Right ventricle myocardium inferior (tissue), 1 donor: ENCODE results near the gene C9orf50. TPM values are rescaled to one million over a fixed set of nuclear protein-coding genes. Genes with fewer than 3 reads are reported as not detected.
A peak's percentile ranks its signal among the peaks of the same experiment; 100 is the strongest.

ENCODE experiments used
- ATAC-seq: fragments of 200-7000 bp; cut with Tn5 transposase; one replicate; pipeline ENCODE4 v1.9.1; 2020; ENCODE audit warnings: mild to moderate bottlenecking, moderate library complexity
- DNase-seq: peaks from one replicate; pipeline ENCODE4 v3.0.0; 2021; ENCODE audit errors: missing footprints
- intact Hi-C: fragments of 100-400 bp; cut with DNase I; formaldehyde crosslinking; loops from one replicate; pipeline ENCODE4 v1.11.0; 2022
- total RNA-seq: library from RNA; stranded (reverse); fragmentation: NEBNext Ultra II Directional; extraction: Animal tissue kit (Norgen Biotek cat#: 25700); gene quantifications from one replicate; pipeline ENCODE4 v1.2.1, GENCODE V29; 2021
- donor health status: DM: no; HTN: yes; CAD: no; lungs with severe emphysema.

Gene C9orf50
- total RNA-seq, 1 donor from 2014 or later, result not detected

DNA sequence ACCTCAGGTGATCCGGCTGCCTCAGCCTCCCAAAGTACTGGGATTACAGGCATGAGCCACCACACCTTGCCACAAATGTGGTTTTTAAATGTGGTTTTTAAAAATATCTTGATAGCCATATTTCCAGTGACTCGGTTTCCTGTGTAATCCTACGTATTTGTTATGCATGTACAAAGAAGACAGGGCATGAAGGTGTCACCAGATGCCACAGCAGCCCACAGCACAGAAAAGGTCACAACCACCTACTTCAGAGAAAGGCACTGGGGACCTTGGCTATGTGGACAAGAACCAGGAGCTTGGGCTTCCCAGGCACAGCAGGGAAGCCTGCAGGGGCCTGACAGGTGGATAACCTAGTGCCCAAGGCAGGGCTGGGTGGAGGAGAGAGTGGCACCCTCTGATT lies 38.0 kb downstream of the C9orf50 start:
- intact Hi-C loops, result no loop called here
- ATAC-seq, result no peak
- DNase-seq, result peak; percentile 5

DNA sequence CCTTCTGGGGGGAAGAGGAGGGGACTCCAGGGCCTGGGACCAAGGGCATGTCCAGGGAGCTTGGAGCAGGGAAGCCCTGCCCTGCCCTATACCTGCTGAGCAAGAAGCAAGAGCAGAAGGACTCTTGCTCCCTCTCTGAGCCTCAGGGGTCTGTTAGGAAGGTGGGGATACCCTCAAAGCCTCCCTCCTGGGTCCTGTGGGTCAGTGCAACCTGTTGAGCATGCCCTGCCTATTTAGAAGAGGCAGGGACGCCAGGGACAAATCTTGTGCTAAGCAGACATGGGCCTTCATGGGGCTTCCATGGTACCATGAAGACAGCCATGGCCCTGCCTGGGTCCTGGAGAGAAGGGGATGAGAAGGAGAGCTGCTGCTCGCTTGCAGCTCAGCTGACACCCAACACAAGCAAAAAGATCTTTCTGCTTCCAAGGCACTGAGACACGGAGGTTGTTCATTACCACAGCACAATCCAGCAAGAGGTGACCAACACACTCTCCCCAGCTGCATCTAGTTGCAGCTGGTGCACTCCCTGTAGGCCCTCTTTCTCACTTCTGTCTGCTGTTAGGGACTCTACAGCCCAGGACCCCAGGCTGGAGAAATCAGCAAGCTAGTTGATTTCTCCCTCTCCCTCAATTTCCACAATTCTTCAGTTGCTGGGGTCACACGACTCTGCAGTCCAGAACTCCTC lies 39.3 kb downstream of the C9orf50 start:
- intact Hi-C loops, result no loop called here
- ATAC-seq, result no peak
- DNase-seq, result no peak

DNA sequence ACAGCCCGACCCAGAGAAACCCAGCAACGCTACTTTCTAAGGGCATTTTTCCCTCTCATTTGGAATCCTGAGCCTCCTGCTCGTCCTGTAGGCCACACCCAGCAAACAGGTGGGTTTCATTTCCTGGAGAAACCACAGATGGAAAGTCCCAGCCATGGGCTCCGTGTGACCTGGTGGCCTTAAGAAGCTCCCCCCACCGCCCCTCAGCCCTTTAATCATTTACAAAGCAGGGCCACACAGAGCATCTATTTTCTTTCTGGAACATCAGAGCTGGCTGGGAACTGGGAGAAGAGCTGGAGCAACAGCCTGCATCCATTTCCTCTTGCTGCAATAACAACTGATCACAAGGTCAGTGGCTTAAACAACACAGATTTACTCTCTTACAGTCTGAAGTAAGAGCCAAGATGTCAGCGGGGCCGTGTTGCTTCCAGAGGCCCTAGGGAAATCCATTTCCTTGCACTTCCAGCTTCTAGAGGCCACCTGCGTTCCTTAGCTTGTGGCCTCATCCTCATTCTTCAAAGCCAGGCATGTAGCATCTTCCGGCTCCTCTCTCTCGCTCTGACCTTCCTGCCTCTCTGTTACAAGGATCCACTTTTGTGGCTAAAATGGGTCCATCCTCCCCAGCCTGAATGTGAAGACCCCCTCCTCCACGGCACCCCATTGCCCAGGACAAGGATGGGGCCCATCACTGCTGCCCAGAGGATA lies 40.5 kb downstream of the C9orf50 start:
- no peak for ATAC-seq
- DNase-seq, result peak; percentile 11
- intact Hi-C loops, result no loop called here

DNA sequence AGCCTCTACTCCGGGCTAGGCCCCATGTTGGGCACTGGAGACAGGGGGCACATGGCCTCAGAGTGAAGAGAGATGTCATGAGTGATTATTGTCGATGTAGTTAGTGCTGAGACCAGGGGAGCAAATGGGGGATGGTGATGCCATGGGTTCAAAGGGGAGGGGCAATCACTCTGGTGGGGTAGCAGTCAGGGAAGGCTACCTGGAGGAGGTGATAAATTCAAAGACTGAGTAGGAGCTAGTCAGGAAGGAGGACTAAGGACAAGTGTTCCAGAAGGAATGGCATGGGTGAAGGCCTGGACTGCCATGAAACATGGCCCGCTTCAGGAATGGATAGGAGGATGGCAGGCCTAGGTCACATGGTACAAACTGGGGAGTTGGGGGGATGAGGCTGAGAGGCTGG lies 41.6 kb downstream of the C9orf50 start:
- DNase-seq (peak; percentile 16), ATAC-seq (no peak)

DNA sequence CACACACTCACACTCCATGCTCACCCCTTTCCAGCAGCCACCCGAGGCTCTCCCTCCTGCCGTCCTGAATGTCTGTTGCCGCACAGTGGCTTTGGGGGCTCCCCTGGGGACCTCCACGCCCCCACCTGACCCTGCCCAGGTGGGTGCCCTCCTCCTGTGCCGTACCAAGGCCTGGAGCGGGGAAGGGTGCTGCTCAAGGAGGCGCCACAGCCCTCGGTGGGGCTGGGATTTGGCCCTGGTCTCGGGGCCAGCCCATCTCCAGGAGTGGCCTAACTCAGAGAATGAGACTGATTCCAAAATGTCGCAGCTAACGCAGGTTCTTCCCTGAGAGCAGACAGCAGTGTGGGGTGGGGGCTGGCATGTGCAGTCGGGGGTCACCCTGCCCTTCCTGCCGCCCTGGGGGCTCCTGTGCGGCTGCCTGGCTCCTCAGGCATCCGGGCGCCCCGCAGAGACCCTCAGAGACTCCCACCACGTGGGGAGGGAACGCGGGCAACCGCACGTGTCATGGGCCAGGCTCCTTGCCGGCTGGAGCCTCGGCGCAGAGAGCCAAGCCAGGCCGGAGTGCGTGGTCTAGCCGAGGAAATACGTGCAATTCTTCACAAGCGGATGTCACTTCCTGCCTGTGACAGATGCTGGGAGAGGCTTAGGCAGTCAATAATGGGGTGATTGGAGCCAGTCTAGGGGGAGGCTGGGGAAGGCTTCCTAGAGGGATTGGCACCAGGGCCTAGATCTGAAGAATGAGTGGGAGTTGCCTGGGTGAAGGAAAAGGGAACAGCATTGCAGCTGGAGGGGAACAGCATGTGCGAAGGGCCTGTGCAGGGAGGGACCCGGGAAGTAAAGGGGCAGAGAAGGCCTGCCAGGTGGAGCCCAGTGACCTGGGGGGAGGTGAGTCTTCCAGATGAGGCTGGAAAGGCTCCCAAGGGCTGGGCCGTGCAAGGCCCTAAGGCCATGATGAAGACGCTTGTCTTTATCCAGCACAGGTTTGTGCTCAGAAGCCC lies 44.1 kb downstream of the C9orf50 start:
- DNase-seq, result peak; percentile 62
- intact Hi-C loops, result no loop called here
- ATAC-seq, result peak; percentile 40

More for the DNA sequence above, 41.6 kb downstream of the C9orf50 start:
- intact Hi-C loops, result no loop called here

DNA sequence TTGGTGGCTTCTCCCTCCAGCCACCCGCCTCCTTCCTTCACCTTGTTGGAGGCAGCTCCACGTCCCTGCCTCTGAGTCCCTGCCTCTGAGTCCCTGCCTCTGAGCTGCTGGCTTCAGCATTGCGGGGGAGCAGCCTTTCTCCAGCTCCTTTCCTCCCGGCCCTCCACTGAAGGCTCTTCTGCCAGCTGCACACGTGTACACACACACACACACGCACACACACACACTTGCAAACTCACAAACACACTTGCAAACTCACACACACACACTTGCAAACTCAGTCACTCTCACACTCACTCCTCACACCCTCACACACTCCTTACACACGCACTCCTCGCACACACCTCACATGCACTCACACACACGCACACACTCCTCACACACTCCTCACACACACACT lies 45.1 kb downstream of the C9orf50 start:
- peak; percentile 13 for DNase-seq
- no peak for ATAC-seq
- intact Hi-C loops, result no loop called here

DNA sequence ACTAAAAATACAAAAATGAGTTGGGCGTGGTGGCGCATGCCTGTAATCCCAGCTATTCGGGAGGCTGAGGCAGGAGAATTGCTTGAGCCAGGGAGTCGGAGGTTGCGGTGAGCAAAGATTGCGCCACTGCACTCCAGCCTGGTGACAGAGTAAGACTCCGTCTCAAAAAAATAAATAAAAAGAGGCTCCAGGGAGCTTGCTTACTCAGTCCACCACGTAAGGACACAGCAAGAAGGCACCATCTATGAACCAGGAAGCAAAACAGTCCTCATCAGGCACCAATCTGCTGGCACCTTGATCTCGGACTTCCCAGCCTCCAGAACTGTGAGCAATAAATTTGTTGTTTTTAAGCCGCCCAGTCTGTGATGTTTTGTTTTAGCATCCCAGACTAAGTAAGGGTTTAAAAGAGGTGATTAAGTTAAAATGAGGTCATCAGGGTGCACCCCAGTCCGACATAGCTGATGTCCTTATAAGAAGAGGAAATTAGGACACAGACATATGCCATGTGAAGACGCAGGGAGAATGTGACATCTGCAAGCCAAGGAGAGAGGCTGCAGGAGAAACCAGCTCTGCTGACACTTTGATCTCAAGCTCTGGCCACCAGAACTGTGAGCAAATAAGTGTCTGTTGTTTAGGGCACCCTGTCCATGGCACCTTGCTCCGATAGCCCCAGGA lies 45.9 kb downstream of the C9orf50 start:
- peak; percentile 3 for DNase-seq
- intact Hi-C loops, result no loop called here
- ATAC-seq, result no peak

DNA sequence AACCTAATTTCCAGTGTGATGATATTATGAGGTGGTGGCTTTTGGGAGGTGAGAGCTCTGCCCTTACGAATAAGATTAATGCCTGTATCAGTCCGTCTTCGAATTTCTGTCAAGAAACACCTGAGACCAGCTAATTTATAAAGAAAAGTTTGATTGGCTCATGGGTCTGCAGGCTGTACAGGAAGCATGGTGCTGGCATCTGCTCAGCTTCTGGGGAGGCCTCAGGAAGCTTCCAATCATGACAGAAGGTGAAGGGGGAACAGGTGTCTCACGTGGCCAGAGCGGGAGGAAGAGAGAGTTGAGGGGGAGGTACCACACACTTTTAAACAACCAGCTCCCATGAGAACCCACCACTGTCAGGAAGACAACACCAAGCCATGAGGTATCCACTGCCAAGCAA lies 46.9 kb downstream of the C9orf50 start:
- ATAC-seq, result no peak
- no peak for DNase-seq
- intact Hi-C loops, result no loop called here

DNA sequence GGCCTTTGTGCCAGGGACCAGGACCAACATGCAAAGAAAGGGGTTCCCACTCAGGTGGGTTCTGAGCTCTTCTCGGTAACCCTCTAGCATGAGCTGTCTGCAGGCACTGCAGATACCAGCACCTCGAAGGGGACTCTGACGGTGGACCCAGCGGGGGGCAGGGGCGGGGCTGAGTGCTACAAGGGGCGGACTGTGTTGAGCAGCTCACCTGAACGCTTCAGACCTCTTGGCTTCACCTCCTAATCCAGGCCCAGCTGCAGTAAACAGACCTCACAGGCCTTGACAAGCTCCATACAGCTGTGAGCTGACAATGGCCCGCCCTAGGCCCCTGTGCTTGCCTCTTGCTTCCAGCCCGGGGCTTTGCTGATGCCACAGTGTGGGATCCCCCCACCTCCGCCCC lies 48.4 kb downstream of the C9orf50 start:
- no peak for ATAC-seq
- DNase-seq, result no peak
- intact Hi-C loops, result no loop called here

DNA sequence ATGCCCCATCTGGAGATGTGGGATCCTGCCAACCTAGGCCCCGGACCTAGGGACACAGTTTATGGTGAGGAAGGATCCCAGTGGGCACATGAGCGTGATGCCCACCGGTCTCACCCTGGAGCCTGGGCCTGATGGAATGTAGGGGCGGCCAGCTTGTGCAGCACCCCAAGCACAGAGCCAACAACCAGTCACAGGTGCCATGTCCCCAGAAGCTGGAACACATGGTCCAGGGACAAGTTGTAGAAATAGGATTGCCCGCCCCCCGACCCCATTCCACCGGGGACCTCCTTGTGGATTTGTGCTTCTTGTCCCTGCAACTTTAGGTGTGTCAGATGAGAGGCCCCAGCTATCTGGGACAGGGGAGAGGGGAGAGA lies 48.9 kb downstream of the C9orf50 start:
- intact Hi-C loops, result no loop called here
- DNase-seq (no peak), ATAC-seq (no peak)

DNA sequence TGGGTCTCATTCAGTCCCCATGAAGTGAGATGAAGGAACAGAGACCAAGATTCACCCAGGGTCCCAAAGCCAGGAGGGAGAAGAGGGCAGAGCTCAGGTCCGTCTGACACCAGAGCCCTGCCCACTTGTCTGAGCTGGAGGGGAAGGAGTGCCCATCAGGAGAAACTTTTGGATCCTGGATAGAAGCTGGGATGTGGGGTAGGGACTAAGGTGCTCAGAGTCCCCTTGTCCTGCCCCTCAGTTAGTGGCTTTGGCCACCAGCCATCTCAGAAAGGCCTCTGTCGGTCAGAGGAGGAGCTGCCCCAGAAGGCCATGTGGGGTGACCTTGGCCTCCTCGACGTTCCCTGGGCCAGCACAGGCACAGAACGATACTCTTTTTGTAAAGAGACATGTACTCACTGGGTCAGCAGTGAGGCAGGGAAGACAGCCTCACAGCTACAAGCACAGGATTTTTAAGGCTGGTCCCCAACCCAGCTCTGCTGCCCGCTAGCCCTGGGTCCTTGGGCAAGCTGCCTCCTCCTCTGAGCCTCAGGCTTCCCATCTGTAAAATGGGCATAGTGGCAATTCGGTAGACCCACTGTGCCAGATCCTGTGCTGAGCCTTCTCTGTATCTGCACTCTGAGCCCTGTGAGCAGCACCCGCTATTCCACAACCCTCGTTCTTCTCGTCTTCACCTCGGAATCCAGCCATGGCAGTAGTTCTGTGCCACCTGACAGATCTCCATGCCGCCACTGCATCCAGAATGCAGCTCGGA lies 49.4 kb downstream of the C9orf50 start:
- DNase-seq (no peak), ATAC-seq (no peak)
- intact Hi-C loops, result no loop called here

DNA sequence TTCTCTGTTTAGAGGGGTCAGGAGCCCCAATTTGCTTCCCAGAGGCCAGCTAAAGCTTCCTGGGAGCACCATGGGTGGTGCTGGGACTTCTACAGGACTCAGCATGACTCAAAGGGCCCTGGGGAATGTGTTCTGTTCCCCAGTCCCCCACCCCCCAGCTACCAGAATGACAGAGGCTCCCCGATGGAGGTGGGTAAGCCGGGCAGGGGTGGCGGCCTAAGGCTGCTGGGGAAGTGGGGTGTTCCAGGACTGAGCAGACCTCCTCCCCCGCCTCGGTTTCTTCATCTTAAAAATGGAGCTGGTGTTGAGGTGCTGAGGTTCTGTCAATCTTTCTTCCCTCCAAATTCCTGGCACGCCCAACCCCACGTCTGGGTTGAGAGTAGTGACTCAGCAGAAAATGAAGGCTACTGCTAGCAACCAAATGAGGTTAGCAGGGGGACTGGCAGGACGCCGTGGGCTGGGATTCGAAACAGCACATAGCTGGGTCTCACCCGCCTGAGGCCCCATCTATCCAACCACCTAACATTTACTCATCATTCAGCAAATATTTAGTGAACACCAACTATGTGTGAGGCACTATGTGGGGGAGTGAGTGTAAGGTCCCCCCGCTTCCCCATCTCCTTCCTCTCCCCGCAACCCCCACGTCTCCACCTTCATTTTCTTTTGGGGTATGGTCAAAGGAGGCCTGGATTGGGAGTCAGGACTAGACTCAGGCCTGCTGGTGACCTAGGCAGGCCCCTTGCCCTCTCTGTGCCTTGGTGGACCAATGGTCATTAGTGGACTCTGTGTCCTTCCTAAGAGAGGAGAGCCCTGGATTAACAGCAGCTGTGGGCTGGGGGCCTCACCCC lies 50.2 kb downstream of the C9orf50 start:
- DNase-seq (no peak), ATAC-seq (peak; percentile 54)
- intact Hi-C loops, result no loop called here

DNA sequence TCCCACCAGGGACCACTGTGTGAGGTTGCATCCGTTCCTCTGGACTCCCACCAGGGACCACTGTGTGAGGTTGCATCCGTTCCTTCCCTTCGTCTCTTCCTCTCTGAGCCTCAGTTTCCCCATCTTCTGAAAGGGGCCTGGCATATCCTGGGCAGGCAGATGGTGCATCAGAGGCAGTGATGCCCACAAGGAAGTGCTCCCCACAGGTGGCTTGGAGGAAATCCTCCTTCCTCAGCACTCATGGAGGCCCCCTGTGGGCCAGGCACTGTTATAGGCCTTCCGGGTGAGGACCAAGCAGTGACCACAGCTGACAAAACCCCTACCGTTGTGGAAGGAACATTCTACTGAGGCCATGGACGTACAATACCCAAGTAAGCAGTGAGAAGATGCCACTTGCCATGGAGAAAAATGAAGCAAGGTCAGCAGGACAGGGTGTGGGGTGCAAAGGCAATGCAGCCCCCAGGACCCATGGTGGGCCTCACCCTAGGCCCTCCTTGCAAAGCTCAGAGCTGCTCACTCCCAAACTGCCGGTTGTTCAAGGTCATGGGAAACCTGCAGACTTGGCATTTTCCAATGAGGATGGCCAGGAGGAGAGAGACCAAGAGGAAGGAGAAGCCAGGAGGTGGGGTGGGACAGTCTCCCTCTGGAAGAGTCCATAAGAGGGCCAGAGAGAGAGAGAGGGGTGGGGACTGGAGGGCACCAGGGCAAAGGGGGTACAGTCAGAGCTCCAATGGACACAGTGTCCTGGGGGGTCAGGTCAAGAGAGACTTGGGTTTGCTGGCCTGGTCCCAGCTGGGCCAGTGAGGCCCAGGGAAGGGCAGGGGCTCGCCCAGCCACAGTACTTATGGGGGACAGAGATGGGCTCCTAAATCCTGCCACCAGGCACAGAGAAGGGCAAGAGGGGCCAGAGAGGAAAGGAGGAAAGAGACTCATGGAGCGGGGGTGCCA lies 51.1 kb downstream of the C9orf50 start:
- intact Hi-C loops, result no loop called here
- ATAC-seq (peak; percentile 14), DNase-seq (peak; percentile 41)

DNA sequence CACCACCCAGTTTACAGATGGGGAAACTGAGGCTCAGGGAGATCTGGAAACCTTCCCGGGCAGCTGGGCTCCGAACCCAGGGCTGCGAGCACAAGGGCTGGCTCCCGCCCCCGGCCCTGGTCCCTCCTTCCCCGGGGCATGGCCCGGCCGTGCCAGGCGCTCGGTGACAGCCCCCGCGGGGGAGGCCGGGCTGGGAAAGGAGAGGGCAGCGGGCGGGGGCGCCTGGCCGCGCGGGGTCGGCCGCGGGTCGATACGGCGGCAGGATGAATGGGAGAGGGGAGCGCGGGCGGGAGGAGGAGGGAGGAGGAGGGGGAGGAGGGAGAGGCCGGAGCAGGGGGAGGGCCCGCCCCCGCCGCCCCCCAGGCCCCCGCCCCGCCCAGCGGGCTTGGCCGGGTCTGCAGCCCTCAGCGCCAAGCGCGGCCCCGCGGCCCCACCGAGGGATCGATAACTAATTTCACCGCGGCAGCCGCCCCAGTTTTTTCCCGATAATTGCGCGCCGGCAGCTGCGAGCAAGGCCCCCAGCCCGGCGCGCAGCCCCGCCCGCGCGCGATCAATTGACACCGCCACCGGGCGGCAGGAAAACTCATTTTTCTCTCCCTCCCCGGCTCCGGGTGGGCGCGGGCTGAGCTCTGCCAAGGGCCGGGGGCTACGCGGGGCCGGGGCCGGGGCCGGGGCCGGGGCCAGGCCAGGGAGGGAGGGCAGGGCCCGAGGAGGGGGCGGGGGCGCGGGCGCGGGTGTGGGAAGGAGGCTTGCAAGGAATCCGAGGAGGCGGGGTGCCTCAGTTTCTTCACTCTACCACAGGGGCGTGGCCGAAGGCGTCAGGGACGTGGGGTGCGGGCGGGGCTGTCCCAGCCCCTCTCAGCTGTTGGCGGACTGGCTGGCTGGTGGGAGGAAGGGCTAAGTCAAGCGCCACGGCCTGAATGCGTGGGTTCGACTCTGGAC lies 52.1 kb downstream of the C9orf50 start:
- peak; percentile 76 for DNase-seq
- ATAC-seq, result peak; percentile 43
- intact Hi-C loops, result no loop called here

DNA sequence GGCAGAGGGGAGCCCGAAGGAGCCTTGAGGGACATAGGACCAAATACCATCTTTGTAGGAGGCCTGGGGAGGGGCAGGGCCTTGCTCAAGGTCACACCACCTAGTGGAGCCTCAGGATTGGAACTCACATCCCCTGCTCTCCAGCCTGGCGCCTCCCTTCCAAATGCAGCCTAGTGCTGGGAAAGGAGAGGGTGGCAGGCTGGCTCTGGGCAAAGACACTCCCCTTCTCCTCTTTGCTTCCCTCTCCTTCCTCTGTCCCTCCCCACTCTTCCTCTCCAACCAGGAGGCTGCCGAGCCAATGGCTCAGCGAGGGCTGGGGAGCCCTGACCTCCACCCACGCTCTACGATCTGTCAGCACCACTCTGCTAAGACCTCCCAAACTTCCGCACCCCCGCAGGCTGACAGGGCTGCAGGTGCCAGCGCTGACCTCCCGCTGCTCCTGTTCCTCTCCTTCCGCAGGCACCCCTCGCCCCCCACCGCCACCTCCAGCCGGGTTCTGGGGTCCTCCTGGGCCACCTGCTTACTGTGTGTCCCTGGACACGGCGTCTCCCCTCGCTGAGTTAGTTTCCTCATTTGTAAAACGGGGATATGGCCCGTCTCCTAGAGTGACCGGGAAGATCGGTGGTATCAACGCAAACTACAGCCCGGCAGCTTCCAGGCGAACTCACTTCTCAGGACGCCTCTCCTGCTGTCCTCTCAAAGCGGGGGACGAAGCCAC lies 52.9 kb downstream of the C9orf50 start:
- intact Hi-C loops, result no loop called here
- ATAC-seq, result peak; percentile 61
- DNase-seq, result peak; percentile 65
